Muscle of leg (tissue), 16 donors: ENCODE data around the gene LRRC52. TPM values are rescaled to one million over a fixed set of nuclear protein-coding genes. Genes with fewer than 3 reads are reported as not detected.
A peak's percentile ranks its signal among the peaks of the same experiment; 100 is the strongest.

ENCODE experiments used
- DNase-seq: peaks from one replicate; pipeline ENCODE4 v3.0.0; 2013
- H3K27ac ChIP-seq: one replicate; pipeline ENCODE4 v1.5.1; 2013; ENCODE audit warnings: mild to moderate bottlenecking, low read length, control low read depth
- H3K27me3 ChIP-seq: one replicate; pipeline ENCODE4 v1.6.1; 2013; ENCODE audit warnings: low read length; ENCODE audit not compliant: control insufficient read depth, insufficient read depth
- H3K36me3 ChIP-seq: one replicate; pipeline ENCODE4 v1.6.1; 2013; ENCODE audit warnings: low read length; ENCODE audit not compliant: control insufficient read depth, insufficient read depth
- H3K4me1 ChIP-seq: one replicate; pipeline ENCODE4 v1.6.1; 2013; ENCODE audit warnings: low read length; ENCODE audit not compliant: control insufficient read depth, insufficient read depth
- H3K4me3 ChIP-seq: one replicate; pipeline ENCODE4 v1.5.1; 2013; ENCODE audit warnings: low read length, control low read depth
- H3K9me3 ChIP-seq: replicated peaks from 2 replicates; pipeline ENCODE4 v1.6.1; 2013; ENCODE audit warnings: low read depth, low read length; ENCODE audit not compliant: control insufficient read depth
- WGBS: methylation state at CpG from one replicate; pipeline ENCODE4 v1.1.5; 2013; ENCODE audit warnings: missing lambda C conversion rate; ENCODE audit not compliant: insufficient coverage; 5-methylcytosine and 5-hydroxymethylcytosine counted together
- long read RNA-seq, 11 donors: transcript quantifications; one replicate each; lab custom pipeline, GENCODE V29; 2026
- polyA plus RNA-seq, 8 donors: library from polyadenylated mRNA; unstranded; fragments of 120-200 nt; gene quantifications; one replicate each; pipeline versions ENCODE4 v1.2.1 to v1.2.3, GENCODE V29; 2013; ENCODE audit warnings: inconsistent platforms in 1 of 8, low replicate concordance in 1 of 8; ENCODE audit not compliant: insufficient read length in 8 of 8, insufficient read depth in 1 of 8
- total RNA-seq: library from RNA; stranded (reverse); fragments of 120-200 nt; gene quantifications from one replicate; pipeline ENCODE4 v1.2.4, GENCODE V29; 2013

Gene LRRC52
- total RNA-seq (0.09 TPM), polyA plus RNA-seq (under 1 TPM in 7 of 8 donors, not detected in 1; 0.10 to 0.45 (median 0.24) TPM)
- long read RNA-seq, donor 1: 0 reads
- long read RNA-seq, donor 2: 0 reads
- long read RNA-seq, donor 3: 0 reads
- long read RNA-seq, donor 4: 0 reads
- long read RNA-seq, donor 5: 0 reads
- long read RNA-seq, donor 6: 0 reads
- long read RNA-seq, donor 7: 0 reads
- long read RNA-seq, donor 8: 0 reads
- long read RNA-seq, donor 9, partial matches to known transcripts: 0 of 1 reads
- long read RNA-seq, donor 9, other reads (novel, unspliced or antisense): 0 of 1 reads
- long read RNA-seq, donor 10, partial matches to known transcripts: 0 of 1 reads
- long read RNA-seq, donor 10, other reads (novel, unspliced or antisense): 0 of 1 reads
- long read RNA-seq, donor 11: 0 reads

GRCh38 chr1:165543532-165544438 is at the start of gene LRRC52:
Gene LRRC52 (plus strand): TSS chr1:165544000. CDS start chr1:165544297, 297 bp downstream.
- 49% methylated on average over 3 of the region's 12 CpGs for WGBS
- Histone ChIP-seq H3K4me1 (peaks cover 33% of the 10 kb centered on the region), H3K9me3 (no peaks in the 10 kb centered on the region), H3K4me3 (no peak within 1 kb of the TSS), H3K27me3 (no peaks in the 10 kb centered on the region), H3K36me3 (no peaks in the 10 kb centered on the region), H3K27ac (peak within 1 kb of the TSS; percentile 71)
- DNase-seq: peak; percentile 81

- H3K27ac ChIP-seq: no peak overlapping the region
- no peak overlapping the region for H3K4me3 ChIP-seq
- no peaks in the 10 kb centered on the region for H3K27me3 ChIP-seq
- H3K36me3 ChIP-seq: no peaks in the 10 kb centered on the region
- peaks cover 22% of the 10 kb centered on the region for H3K4me1 ChIP-seq
- no peak for DNase-seq
- no peaks in the 10 kb centered on the region for H3K9me3 ChIP-seq
- 65% methylated on average over 2 of the region's 5 CpGs for WGBS
Measured at GRCh38 chr1:165494949-165495857, 48.6 kb upstream of the LRRC52 start.

DNA sequence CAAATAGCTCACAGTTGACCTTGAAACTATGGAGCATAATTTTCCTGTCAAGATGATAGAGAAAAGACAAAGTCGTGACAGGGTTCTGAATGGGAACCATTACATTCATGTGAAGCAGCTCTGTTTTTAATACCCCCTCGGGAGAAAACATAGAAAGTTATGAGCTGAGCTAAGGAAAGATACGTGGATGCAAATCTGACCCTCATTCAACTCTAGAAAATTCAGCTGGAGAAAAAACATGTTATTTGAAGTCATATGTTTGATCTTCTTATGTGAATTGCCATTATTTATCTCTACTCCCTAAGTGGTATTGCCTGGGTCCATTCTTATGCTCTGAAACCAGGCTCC is 48.0 kb upstream of the LRRC52 start:
- H3K36me3 ChIP-seq: no peaks in the 10 kb centered on the region
- DNase-seq: peak; percentile 67
- H3K9me3 ChIP-seq: no peaks in the 10 kb centered on the region
- no peak overlapping the region for H3K4me3 ChIP-seq
- WGBS: 25% methylated on average over 2 of the region's 3 CpGs
- H3K4me1 ChIP-seq: peaks cover 20% of the 10 kb centered on the region
- no peaks in the 10 kb centered on the region for H3K27me3 ChIP-seq
- H3K27ac ChIP-seq: no peak overlapping the region

- peaks cover 20% of the 10 kb centered on the region for H3K4me1 ChIP-seq
- no peaks in the 10 kb centered on the region for H3K9me3 ChIP-seq
- H3K27ac ChIP-seq: peak overlapping the region; percentile 69
- peak; percentile 69 for DNase-seq
- H3K4me3 ChIP-seq: no peak overlapping the region
- no peaks in the 10 kb centered on the region for H3K36me3 ChIP-seq
- no CpG with 5 or more reads among the region's 1 CpG for WGBS
- H3K27me3 ChIP-seq: no peaks in the 10 kb centered on the region
Measured at GRCh38 chr1:165496501-165496900, 47.3 kb upstream of the LRRC52 start.

GRCh38 chr1:165497069-165498013 is 46.5 kb upstream of the LRRC52 start:
- WGBS: 80% methylated on average over 7 of the region's 12 CpGs
- H3K4me1 ChIP-seq: peaks cover 23% of the 10 kb centered on the region
- H3K27me3 ChIP-seq: no peaks in the 10 kb centered on the region
- no peaks in the 10 kb centered on the region for H3K9me3 ChIP-seq
- no peaks in the 10 kb centered on the region for H3K36me3 ChIP-seq
- DNase-seq: peak; percentile 90
- peak overlapping the region; percentile 69 for H3K27ac ChIP-seq
- H3K4me3 ChIP-seq: no peak overlapping the region

DNA sequence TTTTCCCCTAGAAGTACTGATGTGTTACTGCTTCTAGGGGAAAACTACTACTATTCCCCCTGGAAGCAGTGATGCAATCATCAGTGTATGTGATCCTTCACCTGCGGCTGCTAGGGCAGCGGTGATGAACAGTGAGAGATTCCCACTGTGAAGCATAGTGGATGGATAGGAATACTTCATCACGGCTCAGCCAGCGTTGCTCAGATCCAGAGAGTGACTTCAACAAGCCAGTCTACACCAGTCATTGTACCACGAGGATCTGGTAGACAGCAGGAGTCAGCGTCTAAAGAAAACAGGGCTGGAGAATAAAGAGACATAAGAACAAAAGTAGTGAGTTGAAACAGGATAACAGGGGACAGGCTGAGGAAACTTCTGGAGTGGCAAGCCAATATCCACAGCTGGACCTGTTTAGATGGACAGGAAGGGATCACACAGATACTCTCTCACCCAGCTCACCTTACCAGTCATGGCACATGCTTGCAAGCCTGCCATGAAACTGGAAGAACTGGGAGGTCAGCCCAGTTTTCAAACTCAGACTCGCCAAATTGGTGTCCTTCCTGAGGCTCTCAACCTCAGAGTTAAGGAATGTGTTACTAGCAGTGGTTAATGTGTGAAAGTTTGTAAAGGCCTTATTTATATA is 42.4 kb upstream of the LRRC52 start:
- 80% methylated on average over 1 of the region's 7 CpGs for WGBS
- Histone ChIP-seq H3K4me1 (peaks cover 11% of the 10 kb centered on the region), H3K27me3 (no peaks in the 10 kb centered on the region), H3K27ac (no peak overlapping the region), H3K36me3 (no peaks in the 10 kb centered on the region), H3K4me3 (no peak overlapping the region), H3K9me3 (no peaks in the 10 kb centered on the region)
- peak; percentile 30 for DNase-seq

GRCh38 chr1:165501970-165502348 is 41.8 kb upstream of the LRRC52 start:
- Histone ChIP-seq H3K27me3 (no peaks in the 10 kb centered on the region), H3K9me3 (no peaks in the 10 kb centered on the region), H3K36me3 (no peaks in the 10 kb centered on the region), H3K27ac (no peak overlapping the region), H3K4me3 (no peak overlapping the region), H3K4me1 (peaks cover 5% of the 10 kb centered on the region)
- 66% methylated on average over 2 of the region's 3 CpGs for WGBS
- DNase-seq: peak; percentile 63

DNA sequence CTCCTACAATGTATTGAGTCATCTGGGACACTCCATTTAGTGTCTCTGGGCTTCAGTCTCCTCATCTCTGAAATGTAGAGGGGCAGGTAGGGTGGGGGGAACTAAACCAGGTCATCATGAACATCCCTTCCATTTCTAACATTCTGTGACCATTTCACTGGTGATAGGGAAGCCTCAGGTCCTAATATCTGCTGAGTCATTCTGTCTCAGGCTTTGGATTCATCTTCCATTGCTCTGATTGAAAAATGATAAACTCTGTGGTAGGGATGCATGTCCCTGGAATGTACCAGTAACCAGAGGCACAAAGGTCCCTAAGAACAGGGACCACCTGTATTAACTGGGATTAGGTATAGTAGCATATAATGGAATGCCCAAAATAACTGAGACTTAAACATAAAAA is 36.2 kb upstream of the LRRC52 start:
- no peak overlapping the region for H3K4me3 ChIP-seq
- H3K27ac ChIP-seq: no peak overlapping the region
- H3K36me3 ChIP-seq: no peaks in the 10 kb centered on the region
- no peaks in the 10 kb centered on the region for H3K9me3 ChIP-seq
- no peaks in the 10 kb centered on the region for H3K4me1 ChIP-seq
- no peaks in the 10 kb centered on the region for H3K27me3 ChIP-seq
- DNase-seq: no peak

GRCh38 chr1:165508291-165508690 is 35.5 kb upstream of the LRRC52 start:
- H3K4me1 ChIP-seq: no peaks in the 10 kb centered on the region
- H3K27me3 ChIP-seq: peaks cover 2% of the 10 kb centered on the region
- no peak for DNase-seq
- no peak overlapping the region for H3K27ac ChIP-seq
- no peaks in the 10 kb centered on the region for H3K9me3 ChIP-seq
- H3K36me3 ChIP-seq: no peaks in the 10 kb centered on the region
- no peak overlapping the region for H3K4me3 ChIP-seq
- no CpG with 5 or more reads among the region's 3 CpGs for WGBS
